ENCODE results near the gene KLF6.

KLF6 gene

GRCh38 chr10:3759397-3759796 is 25.6 kb downstream of the KLF6 start:
- TF ChIP-seq CTCF (IDR thresholded peaks at IDR 0.05; ENCODE audit: low read length) (no peak), EZH2 (IDR thresholded peaks at IDR 0.05; ENCODE audit: borderline replicate concordance, low read length) (no peak)
- Histone ChIP-seq H3K36me3 (ENCODE audit: insufficient read depth, low read length) (no peaks in the 10 kb centered on the region), H3K27me3 (ENCODE audit: insufficient read depth, low read length) (no peaks in the 10 kb centered on the region), H3F3A (ENCODE audit: insufficient read depth, low read length) (no peaks in the 10 kb centered on the region), H3K4me2 (ENCODE audit: low read length) (no peak overlapping the region), H3K9me2 (ENCODE audit: low read depth, low read length) (no peaks in the 10 kb centered on the region), H3K4me1 (ENCODE audit: insufficient read depth, low read length, severe bottlenecking) (peaks cover 19% of the 10 kb centered on the region), H2AFZ (ENCODE audit: low read length) (no peak overlapping the region), H3K9ac (ENCODE audit: low read length) (no peak overlapping the region), H3K79me2 (ENCODE audit: insufficient read depth, low read length) (no peaks in the 10 kb centered on the region), H3K9me3 (ENCODE audit: low read length) (no peaks in the 10 kb centered on the region), H3K27ac (ENCODE audit: low read depth, low read length, poor library complexity, severe bottlenecking) (no peak overlapping the region), H3K4me3 (ENCODE audit: low read depth, low read length, poor library complexity, severe bottlenecking) (no peak overlapping the region), H4K20me1 (ENCODE audit: insufficient read depth, low read length) (no peaks in the 10 kb centered on the region)

GRCh38 chr10:3758491-3758970 is 26.5 kb downstream of the KLF6 start:
- no peak for TF ChIP-seq CTCF (IDR thresholded peaks at IDR 0.05; ENCODE audit: low read length)
- TF ChIP-seq EZH2 (IDR thresholded peaks at IDR 0.05; ENCODE audit: borderline replicate concordance, low read length): no peak
- Histone ChIP-seq H3K79me2 (ENCODE audit: insufficient read depth, low read length) (no peaks in the 10 kb centered on the region), H3K27me3 (ENCODE audit: insufficient read depth, low read length) (no peaks in the 10 kb centered on the region), H3K9me3 (ENCODE audit: low read length) (no peaks in the 10 kb centered on the region), H3K9me2 (ENCODE audit: low read depth, low read length) (no peaks in the 10 kb centered on the region), H3F3A (ENCODE audit: insufficient read depth, low read length) (no peaks in the 10 kb centered on the region), H3K27ac (ENCODE audit: low read depth, low read length, poor library complexity, severe bottlenecking) (no peak overlapping the region), H4K20me1 (ENCODE audit: insufficient read depth, low read length) (no peaks in the 10 kb centered on the region), H3K4me3 (ENCODE audit: low read depth, low read length, poor library complexity, severe bottlenecking) (no peak overlapping the region), H3K36me3 (ENCODE audit: insufficient read depth, low read length) (no peaks in the 10 kb centered on the region), H2AFZ (ENCODE audit: low read length) (no peak overlapping the region), H3K4me1 (ENCODE audit: insufficient read depth, low read length, severe bottlenecking) (peaks cover 18% of the 10 kb centered on the region), H3K4me2 (ENCODE audit: low read length) (no peak overlapping the region), H3K9ac (ENCODE audit: low read length) (no peak overlapping the region)

- H3K27me3 ChIP-seq (ENCODE audit: insufficient read depth, low read length): no peaks in the 10 kb centered on the region
- no peak overlapping the region for H2AFZ ChIP-seq (ENCODE audit: low read length)
- no peak overlapping the region for H3K4me3 ChIP-seq (ENCODE audit: low read depth, low read length, poor library complexity, severe bottlenecking)
- no peaks in the 10 kb centered on the region for H3K9me2 ChIP-seq (ENCODE audit: low read depth, low read length)
- H4K20me1 ChIP-seq (ENCODE audit: insufficient read depth, low read length): no peaks in the 10 kb centered on the region
- peaks cover 18% of the 10 kb centered on the region for H3K4me1 ChIP-seq (ENCODE audit: insufficient read depth, low read length, severe bottlenecking)
- no peaks in the 10 kb centered on the region for H3K36me3 ChIP-seq (ENCODE audit: insufficient read depth, low read length)
- H3K27ac ChIP-seq (ENCODE audit: low read depth, low read length, poor library complexity, severe bottlenecking): no peak overlapping the region
- H3K9ac ChIP-seq (ENCODE audit: low read length): no peak overlapping the region
- no peaks in the 10 kb centered on the region for H3F3A ChIP-seq (ENCODE audit: insufficient read depth, low read length)
- H3K9me3 ChIP-seq (ENCODE audit: low read length): no peaks in the 10 kb centered on the region
- H3K4me2 ChIP-seq (ENCODE audit: low read length): no peak overlapping the region
- no peak for TF ChIP-seq CTCF (IDR thresholded peaks at IDR 0.05; ENCODE audit: low read length)
- no peak for TF ChIP-seq EZH2 (IDR thresholded peaks at IDR 0.05; ENCODE audit: borderline replicate concordance, low read length)
- H3K79me2 ChIP-seq (ENCODE audit: insufficient read depth, low read length): no peaks in the 10 kb centered on the region
These were observed 27.1 kb downstream of the KLF6 start for GRCh38 chr10:3757638-3758490.

All from OCI-LY1 (cell line).